Measurements from ENCODE around the gene VCAN. TPM values are rescaled to one million over a fixed set of nuclear protein-coding genes. Genes with fewer than 3 reads are reported as not detected.

Gene VCAN
- total RNA-seq, 1 donor from 2014 or later = 133 TPM

- ATAC-seq = no peak
- intact Hi-C loops (cut with DNase I) = no loop called here
- H3K27ac ChIP-seq = no peak overlapping the region
- H3K9me3 ChIP-seq = no peaks in the 10 kb centered on the region
- no peaks in the 10 kb centered on the region for H3K27me3 ChIP-seq (ENCODE audit: low read depth)
- no peaks in the 10 kb centered on the region for H3K4me1 ChIP-seq
- DNase-seq = no peak
- no peak for TF ChIP-seq CTCF (IDR thresholded peaks at IDR 0.05)
- H3K4me3 ChIP-seq = no peak overlapping the region
- H3K36me3 ChIP-seq = no peaks in the 10 kb centered on the region
Observed at GRCh38 chr5:83570916-83571315, 99.4 kb downstream of the VCAN start.

- no peak for DNase-seq
- Histone ChIP-seq H3K27me3 (ENCODE audit: low read depth) (no peaks in the 10 kb centered on the region), H3K4me3 (no peak overlapping the region), H3K27ac (no peak overlapping the region), H3K9me3 (no peaks in the 10 kb centered on the region), H3K4me1 (no peaks in the 10 kb centered on the region), H3K36me3 (no peaks in the 10 kb centered on the region)
- intact Hi-C loops (cut with DNase I) = no loop called here
- ATAC-seq = no peak
- no peak for TF ChIP-seq CTCF (IDR thresholded peaks at IDR 0.05)
Observed at GRCh38 chr5:83572271-83572670, 100.7 kb downstream of the VCAN start.

- Histone ChIP-seq H3K9me3 (no peaks in the 10 kb centered on the region), H3K4me1 (no peaks in the 10 kb centered on the region), H3K27ac (no peak overlapping the region), H3K36me3 (peaks cover 9% of the 10 kb centered on the region), H3K27me3 (ENCODE audit: low read depth) (no peaks in the 10 kb centered on the region), H3K4me3 (no peak overlapping the region)
- DNase-seq = no peak
- no peak for TF ChIP-seq CTCF (IDR thresholded peaks at IDR 0.05)
- no peak for ATAC-seq
- intact Hi-C loops (cut with DNase I) = no loop called here
Observed at GRCh38 chr5:83576341-83576740, 104.8 kb downstream of the VCAN start.

- TF ChIP-seq CTCF (IDR thresholded peaks at IDR 0.05) = no peak
- no peak for DNase-seq
- H3K9me3 ChIP-seq = no peaks in the 10 kb centered on the region
- H3K36me3 ChIP-seq = peaks cover 9% of the 10 kb centered on the region
- no peak overlapping the region for H3K4me3 ChIP-seq
- intact Hi-C loops (cut with DNase I) = no loop called here
- no peaks in the 10 kb centered on the region for H3K27me3 ChIP-seq (ENCODE audit: low read depth)
- no peak overlapping the region for H3K27ac ChIP-seq
- H3K4me1 ChIP-seq = no peaks in the 10 kb centered on the region
- no peak for ATAC-seq
Observed at GRCh38 chr5:83577036-83577636, 105.6 kb downstream of the VCAN start.

- no peak overlapping the region for H3K4me3 ChIP-seq
- H3K9me3 ChIP-seq = no peaks in the 10 kb centered on the region
- intact Hi-C loops (cut with DNase I) = no loop called here
- peaks cover 9% of the 10 kb centered on the region for H3K36me3 ChIP-seq
- H3K27me3 ChIP-seq (ENCODE audit: low read depth) = no peaks in the 10 kb centered on the region
- no peak overlapping the region for H3K27ac ChIP-seq
- ATAC-seq (no peak), DNase-seq (no peak)
- TF ChIP-seq CTCF (IDR thresholded peaks at IDR 0.05) = no peak
- no peaks in the 10 kb centered on the region for H3K4me1 ChIP-seq
Observed at GRCh38 chr5:83583859-83584258, 112.3 kb downstream of the VCAN start.

Measured in lower lobe of right lung (tissue), 2 donors.